H9 (cell line): ENCODE measurements around the gene SEC62. TPM values are rescaled to one million over a fixed set of nuclear protein-coding genes. Genes with fewer than 3 reads are reported as not detected.

Experiments used
- DNase-seq: peaks from one replicate; pipeline ENCODE4 v3.0.0-alpha.2; 2017
- H2AFZ ChIP-seq: one replicate; pipeline ENCODE4 v1.6.1; 2013; ENCODE audit warnings: mild to moderate bottlenecking, low read length, control low read depth, moderate library complexity
- H2AK5ac ChIP-seq: 2 replicates; pipeline ENCODE4 v1.6.1; 2013; ENCODE audit warnings: low read length, control low read depth, mixed read lengths; ENCODE audit not compliant: insufficient read length
- H2BK120ac ChIP-seq: one replicate; pipeline ENCODE4 v1.6.1; 2013; ENCODE audit warnings: low read depth, mild to moderate bottlenecking, low read length, control low read depth, inconsistent platforms; ENCODE audit not compliant: poor library complexity, severe bottlenecking
- H2BK12ac ChIP-seq: 2 replicates; pipeline ENCODE4 v1.6.1; 2013; ENCODE audit warnings: low read length, control low read depth, mixed read lengths, low read depth; ENCODE audit not compliant: insufficient read length
- H2BK15ac ChIP-seq: 2 replicates; pipeline ENCODE4 v1.6.1; 2013; ENCODE audit warnings: low read depth, low read length, control low read depth
- H2BK20ac ChIP-seq: one replicate; pipeline ENCODE4 v1.6.1; 2013; ENCODE audit warnings: low read depth, mild to moderate bottlenecking, low read length, control low read depth, inconsistent platforms; ENCODE audit not compliant: poor library complexity, severe bottlenecking
- H2BK5ac ChIP-seq: 2 replicates; pipeline ENCODE4 v1.6.1; 2013; ENCODE audit warnings: low read length, control low read depth, mixed read lengths; ENCODE audit not compliant: insufficient read length
- H3K14ac ChIP-seq: 2 replicates; pipeline ENCODE4 v1.6.1; 2013; ENCODE audit warnings: low read length, control low read depth; ENCODE audit not compliant: insufficient read depth
- H3K18ac ChIP-seq: 2 replicates; pipeline ENCODE4 v1.6.1; 2013; ENCODE audit warnings: low read depth, mild to moderate bottlenecking, mixed read lengths, low read length, control low read depth; ENCODE audit not compliant: insufficient read length
- H3K23ac ChIP-seq: 2 replicates; pipeline ENCODE4 v1.6.1; 2013; ENCODE audit warnings: low read length, control low read depth, mixed read lengths, low read depth; ENCODE audit not compliant: insufficient read length
- H3K23me2 ChIP-seq: 2 replicates; pipeline ENCODE4 v1.6.1; 2013; ENCODE audit warnings: low read depth, mild to moderate bottlenecking, mixed read lengths, low read length, control low read depth; ENCODE audit not compliant: insufficient read length, poor library complexity, severe bottlenecking
- H3K27ac ChIP-seq: 2 replicates; pipeline ENCODE4 v1.5.1; 2013; ENCODE audit warnings: low read length, control low read depth, mixed read lengths, low read depth; ENCODE audit not compliant: insufficient read length
- H3K27me3 ChIP-seq: 2 replicates; pipeline ENCODE4 v1.6.1; 2013; ENCODE audit warnings: low read length, control low read depth, inconsistent platforms; ENCODE audit not compliant: insufficient read depth
- H3K4ac ChIP-seq: 2 replicates; pipeline ENCODE4 v1.6.1; 2013; ENCODE audit warnings: low read depth, mild to moderate bottlenecking, control low read depth, inconsistent platforms, low read length, moderate library complexity
- H3K4me1 ChIP-seq: 2 replicates; pipeline ENCODE4 v1.6.1; 2013; ENCODE audit warnings: low read length, control low read depth, inconsistent platforms; ENCODE audit not compliant: insufficient read depth
- H3K4me2 ChIP-seq: 2 replicates; pipeline ENCODE4 v1.6.1; 2013; ENCODE audit warnings: low read length, control low read depth, mixed read lengths; ENCODE audit not compliant: insufficient read length, insufficient read depth
- H3K56ac ChIP-seq: 2 replicates; pipeline ENCODE4 v1.6.1; 2013; ENCODE audit warnings: low read depth, mild to moderate bottlenecking, mixed read lengths, low read length, control low read depth; ENCODE audit not compliant: insufficient read length
- H3K79me1 ChIP-seq: 2 replicates; pipeline ENCODE4 v1.6.1; 2013; ENCODE audit warnings: low read depth, mild to moderate bottlenecking, moderate library complexity, low read length, control low read depth, inconsistent platforms; ENCODE audit not compliant: insufficient read depth, poor library complexity, severe bottlenecking
- H3K79me2 ChIP-seq: 2 replicates; pipeline ENCODE4 v1.6.1; 2013; ENCODE audit warnings: low read length, control low read depth, inconsistent platforms; ENCODE audit not compliant: insufficient read depth
- H3K9ac ChIP-seq: 2 replicates; pipeline ENCODE4 v1.6.1; 2013; ENCODE audit warnings: low read length, control low read depth, mixed read lengths; ENCODE audit not compliant: insufficient read length; ENCODE audit errors: extremely low read depth
- H3K9me3 ChIP-seq: one replicate; pipeline ENCODE4 v1.6.1; 2013; ENCODE audit warnings: low read depth, low read length, inconsistent platforms; ENCODE audit not compliant: control insufficient read depth
- H3T11ph ChIP-seq: one replicate; pipeline ENCODE4 v1.6.1; 2013; ENCODE audit warnings: mild to moderate bottlenecking, low read length, control low read depth, inconsistent platforms
- H4K20me1 ChIP-seq: one replicate; pipeline ENCODE4 v1.6.1; 2013; ENCODE audit not compliant: control insufficient read depth, insufficient read length, insufficient read depth
- H4K5ac ChIP-seq: 2 replicates; pipeline ENCODE4 v1.6.1; 2013; ENCODE audit warnings: low read depth, mild to moderate bottlenecking, mixed read lengths, low read length, control low read depth; ENCODE audit not compliant: insufficient read length
- H4K8ac ChIP-seq: replicated peaks from 2 replicates; pipeline ENCODE4 v1.6.1; 2013; ENCODE audit warnings: low read length, control low read depth, mixed read lengths, low read depth; ENCODE audit not compliant: insufficient read length
- H4K91ac ChIP-seq: 2 replicates; pipeline ENCODE4 v1.6.1; 2013; ENCODE audit warnings: low read depth, mild to moderate bottlenecking, moderate library complexity, mixed read lengths, low read length, control low read depth; ENCODE audit not compliant: insufficient read length
- H3K27ac Mint-ChIP-seq, 3 experiments: 2 replicates in 2 of 3; 3 replicates in 1 of 3; pipeline ENCODE4 v1.8.0; 2020 to 2021; ENCODE audit warnings: mixed read lengths in 3 of 3, mild to moderate bottlenecking in 1 of 3, moderate library complexity in 1 of 3
- H3K27me3 Mint-ChIP-seq: 2 replicates; pipeline ENCODE4 v1.8.0; 2021; ENCODE audit warnings: low read depth, mild to moderate bottlenecking, moderate library complexity, mixed read lengths
- H3K36me3 Mint-ChIP-seq, 3 experiments: 2 replicates in 2 of 3; 3 replicates in 1 of 3; pipeline ENCODE4 v1.8.0; 2020 to 2021; ENCODE audit warnings: low read depth in 3 of 3, mixed read lengths in 3 of 3; ENCODE audit not compliant: insufficient read depth in 1 of 3
- H3K4me1 Mint-ChIP-seq, 2 experiments: 2 replicates each; pipeline ENCODE4 v1.8.0; 2020; ENCODE audit warnings: mixed read lengths in 2 of 2
- H3K4me3 Mint-ChIP-seq, 2 experiments: 2 replicates in 1 of 2; 3 replicates in 1 of 2; pipeline ENCODE4 v1.8.0; 2020 to 2021; ENCODE audit warnings: mild to moderate bottlenecking in 2 of 2, mixed read lengths in 2 of 2, moderate library complexity in 1 of 2
- H3K9me3 Mint-ChIP-seq, 2 experiments: 2 replicates in 1 of 2; 3 replicates in 1 of 2; pipeline ENCODE4 v1.8.0; 2020; ENCODE audit warnings: mild to moderate bottlenecking in 2 of 2, mixed read lengths in 2 of 2, moderate library complexity in 1 of 2
- CTCF ChIP-seq: fragments of 200-600 bp; sonication (generic); conservative IDR thresholded peaks from 3 replicates; pipeline ENCODE4 v1.8.0; 2021; ENCODE audit warnings: antibody characterized with exemption, mild to moderate bottlenecking
- WGBS: extraction: QIAGEN DNeasy Blood & Tissue Kit; methylation state at CpG from one replicate; pipeline ENCODE4 v1.1.7; 2013; ENCODE audit warnings: missing lambda C conversion rate, low lambda C conversion rate, mixed read lengths; ENCODE audit not compliant: insufficient read length; ENCODE audit errors: extremely low coverage; 5-methylcytosine and 5-hydroxymethylcytosine counted together
- total RNA-seq: library from RNA; stranded (reverse); gene quantifications from 2 replicates; pipeline ENCODE4 v1.2.1, GENCODE V29; 2021

SEC62 gene
- total RNA-seq, 1 experiment from 2014 or later: 98.7 TPM

DNA sequence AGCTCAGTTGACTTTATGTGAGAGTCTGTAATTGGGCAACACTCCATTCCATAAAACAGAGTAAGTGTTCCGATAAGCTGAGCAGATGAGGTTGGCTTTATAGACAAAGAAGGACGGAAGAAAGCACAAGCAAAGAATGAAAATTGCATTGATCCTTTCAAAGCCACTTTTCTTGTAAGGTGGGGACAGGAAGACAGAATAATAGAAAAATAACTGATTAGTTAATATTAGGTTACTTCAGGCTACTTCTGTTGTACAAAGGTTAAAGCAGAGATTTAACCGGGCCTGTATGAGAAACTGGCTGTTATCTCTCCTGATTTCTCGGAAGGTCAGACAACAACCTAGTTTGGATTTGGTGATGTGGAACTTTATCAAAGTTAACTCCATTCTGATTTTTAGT, 55.7 kb downstream of the SEC62 start:
- no peak overlapping the region for H3K27ac ChIP-seq
- no peak overlapping the region for H3K4me2 ChIP-seq
- Mint-ChIP-seq H3K4me3 (no peak overlapping the region), H3K4me1 (no peaks in the 10 kb centered on the region), H3K27me3 (no peaks in the 10 kb centered on the region), H3K27ac (no peak overlapping the region), H3K36me3 (no peaks in the 10 kb centered on the region), H3K9me3 (no peaks in the 10 kb centered on the region)
- H4K20me1 ChIP-seq: no peaks in the 10 kb centered on the region
- no peak for DNase-seq
- no peak overlapping the region for H2AFZ ChIP-seq
- H3K14ac ChIP-seq: no peak overlapping the region
- no peak for TF ChIP-seq CTCF
- no peak overlapping the region for H2BK15ac ChIP-seq
- no CpG with 5 or more reads among the region's 4 CpGs for WGBS
- H2BK120ac ChIP-seq: no peak overlapping the region
- H2BK12ac ChIP-seq: no peak overlapping the region
- H3T11ph ChIP-seq: no peak overlapping the region
- H3K23ac ChIP-seq: no peak overlapping the region
- H2AK5ac ChIP-seq: no peak overlapping the region
- no peak overlapping the region for H4K91ac ChIP-seq
- no peak overlapping the region for H3K18ac ChIP-seq
- no peak overlapping the region for H4K5ac ChIP-seq
- H2BK20ac ChIP-seq: no peak overlapping the region
- no peaks in the 10 kb centered on the region for H3K4me1 ChIP-seq
- no peaks in the 10 kb centered on the region for H3K79me2 ChIP-seq
- H3K4ac ChIP-seq: no peak overlapping the region
- H3K9ac ChIP-seq: no peak overlapping the region
- no peak overlapping the region for H4K8ac ChIP-seq
- no peak overlapping the region for H2BK5ac ChIP-seq
- no peaks in the 10 kb centered on the region for H3K23me2 ChIP-seq
- H3K9me3 ChIP-seq: no peaks in the 10 kb centered on the region
- no peaks in the 10 kb centered on the region for H3K27me3 ChIP-seq
- no peak overlapping the region for H3K56ac ChIP-seq
- H3K79me1 ChIP-seq: no peaks in the 10 kb centered on the region
